RPMI7951 (cell line): ENCODE measurements around the gene TSPAN9. TPM values are rescaled to one million over a fixed set of nuclear protein-coding genes. Genes with fewer than 3 reads are reported as not detected.

Experiments
- DNase-seq: peaks from one replicate; pipeline ENCODE4 v3.0.0-alpha.2; 2012; ENCODE audit warnings: low read depth
- total RNA-seq: library from RNA; depleted of rRNA; stranded (reverse); fragments of >200 nt; shearing (Covaris generic); gene quantifications from 2 replicates; pipeline ENCODE4 v1.2.3, GENCODE V29; 2014

The TSPAN9 gene
- total RNA-seq, 1 experiment from 2014 or later, result 37.6 TPM

- no peak for DNase-seq
These were observed 87.4 kb downstream of the TSPAN9 start for GRCh38 chr12:3164454-3165077.

- no peak for DNase-seq
These were observed 88.2 kb downstream of the TSPAN9 start for GRCh38 chr12:3165078-3165980.

- DNase-seq, result no peak
These were observed 90.5 kb downstream of the TSPAN9 start for GRCh38 chr12:3167636-3168035.

- peak; percentile 77 for DNase-seq
These were observed 91.3 kb downstream of the TSPAN9 start for GRCh38 chr12:3168223-3169221.

- DNase-seq, result peak; percentile 84
These were observed 93.4 kb downstream of the TSPAN9 start for GRCh38 chr12:3170423-3171194.

DNA sequence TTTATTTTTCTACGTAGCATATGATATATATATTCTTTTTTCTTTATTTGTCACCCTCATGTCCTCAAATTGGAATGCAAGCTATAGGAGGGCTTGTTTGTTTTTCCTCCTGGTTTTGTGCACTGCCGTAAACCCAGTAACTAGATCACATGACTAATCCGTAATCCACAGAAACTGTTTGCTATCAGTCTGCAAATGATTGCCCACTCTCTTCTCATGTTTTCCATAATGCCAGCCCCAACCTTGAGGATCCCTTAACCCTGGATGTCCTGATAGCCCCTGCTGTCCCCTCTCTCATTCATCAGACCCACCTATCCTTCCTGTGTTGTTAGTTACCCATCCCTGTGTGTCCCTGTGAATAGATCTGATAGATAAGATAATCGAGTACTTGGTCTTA lies 94.0 kb downstream of the TSPAN9 start:
- no peak for DNase-seq

- DNase-seq, result no peak
These were observed 95.2 kb downstream of the TSPAN9 start for GRCh38 chr12:3172124-3173007.

DNA sequence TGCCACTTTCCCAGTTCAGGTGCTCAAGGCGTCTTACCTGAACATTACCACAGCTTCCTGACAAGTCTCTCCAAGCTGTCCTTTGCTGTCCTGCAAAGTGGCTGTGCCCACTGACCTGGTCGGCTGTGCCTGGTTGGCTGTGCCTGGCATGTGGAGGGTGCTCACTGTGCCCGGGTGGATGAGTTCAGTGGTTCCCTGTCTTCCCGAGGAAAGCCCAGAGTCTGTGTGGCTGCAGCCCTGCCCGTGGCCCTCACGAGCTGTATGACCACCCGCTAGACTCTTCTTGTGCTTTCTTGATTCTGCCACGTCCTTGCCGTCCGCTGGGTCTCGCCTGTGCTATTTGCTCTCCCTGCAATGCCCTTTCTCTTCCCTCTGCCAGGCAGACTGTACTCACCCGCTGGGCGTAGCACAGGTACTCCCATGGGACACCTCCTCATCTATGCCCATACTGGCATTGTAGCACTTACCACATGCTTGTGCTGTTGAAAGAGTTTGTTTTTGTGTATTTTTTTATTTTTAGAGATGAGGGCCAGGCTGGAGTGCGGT lies 95.9 kb downstream of the TSPAN9 start:
- DNase-seq, result no peak

GRCh38 chr12:3173912-3174311 lies 96.7 kb downstream of the TSPAN9 start:
- DNase-seq, result no peak

- DNase-seq, result no peak
These were observed 98.1 kb downstream of the TSPAN9 start for GRCh38 chr12:3175238-3175637.

DNA sequence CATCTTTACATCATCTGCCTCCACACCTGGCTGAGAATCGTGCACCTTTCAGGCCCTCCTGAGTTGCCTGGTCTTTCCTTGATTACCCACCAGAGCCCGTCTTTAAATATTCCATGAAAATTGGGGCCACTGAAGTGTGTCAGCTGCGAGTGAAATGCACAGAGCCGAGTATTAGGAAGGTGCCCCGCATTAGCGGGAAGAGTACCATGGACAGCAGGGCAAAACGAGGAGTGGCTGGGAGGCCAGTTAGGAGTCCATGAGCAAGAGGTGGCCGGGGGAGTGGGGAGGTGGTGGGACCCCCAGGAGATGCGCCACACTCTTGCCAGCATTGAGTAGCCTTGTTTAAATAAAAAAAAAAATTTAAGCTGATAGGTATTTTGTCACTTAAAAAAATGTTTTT lies 99.6 kb downstream of the TSPAN9 start:
- no peak for DNase-seq

DNA sequence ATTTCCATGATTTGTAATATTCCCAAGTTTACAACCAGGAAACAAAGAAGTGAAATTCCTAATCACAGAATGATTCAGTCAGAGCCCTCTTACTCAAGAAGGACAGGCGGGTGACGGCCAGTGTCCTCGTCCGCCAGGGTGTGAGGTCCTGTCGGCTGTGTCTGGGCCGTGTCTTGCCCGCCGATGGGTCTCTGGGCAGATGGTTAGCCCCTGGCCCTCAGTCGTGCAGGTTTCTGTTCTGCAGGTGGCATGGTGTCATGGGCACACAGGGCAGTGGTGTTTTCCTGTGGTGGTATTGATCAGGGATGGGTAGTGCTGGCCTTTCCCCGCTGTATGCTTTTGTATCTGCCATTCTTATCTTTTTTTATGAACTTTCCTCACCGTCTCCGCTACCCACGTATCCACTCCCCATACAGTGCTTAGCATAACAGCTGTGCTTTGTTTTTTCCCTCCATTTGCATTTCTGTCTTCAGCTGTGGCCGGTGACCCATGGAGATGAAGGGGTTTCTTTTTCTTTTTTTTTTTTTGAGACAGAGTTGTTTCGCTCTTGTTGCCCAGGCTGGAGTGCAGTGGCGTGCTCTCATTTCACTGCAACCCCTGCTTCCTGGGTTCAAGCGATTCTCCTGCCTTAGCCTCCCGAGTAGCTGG lies 100.7 kb downstream of the TSPAN9 start:
- no peak for DNase-seq

- DNase-seq, result no peak
These were observed 101.6 kb downstream of the TSPAN9 start for GRCh38 chr12:3178671-3179313.

- DNase-seq, result no peak
These were observed 102.6 kb downstream of the TSPAN9 start for GRCh38 chr12:3179731-3180130.

- no peak for DNase-seq
These were observed 105.2 kb downstream of the TSPAN9 start for GRCh38 chr12:3182426-3182825.

DNA sequence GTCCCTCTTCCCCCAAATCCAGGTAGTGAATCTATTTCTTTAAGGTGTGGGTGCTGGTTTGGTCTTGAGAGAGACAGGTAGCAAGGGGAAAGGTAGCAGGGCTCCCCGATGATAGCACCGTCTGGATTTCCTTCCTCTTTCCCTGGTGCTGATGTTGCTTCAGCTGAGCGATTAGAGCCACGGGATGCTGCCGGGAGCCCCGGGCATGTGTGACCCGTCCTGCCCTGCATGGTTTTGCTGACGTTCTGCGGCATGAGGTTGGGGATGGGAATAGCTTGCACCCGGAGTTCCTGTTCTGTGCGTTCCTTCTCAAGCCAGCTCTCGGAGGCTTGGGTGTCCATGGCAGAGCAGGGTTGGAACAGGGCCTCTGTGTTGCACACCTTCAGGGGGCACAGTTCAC lies 107.3 kb downstream of the TSPAN9 start:
- DNase-seq, result no peak

GRCh38 chr12:3185260-3185870 lies 108.2 kb downstream of the TSPAN9 start:
- no peak for DNase-seq

DNA sequence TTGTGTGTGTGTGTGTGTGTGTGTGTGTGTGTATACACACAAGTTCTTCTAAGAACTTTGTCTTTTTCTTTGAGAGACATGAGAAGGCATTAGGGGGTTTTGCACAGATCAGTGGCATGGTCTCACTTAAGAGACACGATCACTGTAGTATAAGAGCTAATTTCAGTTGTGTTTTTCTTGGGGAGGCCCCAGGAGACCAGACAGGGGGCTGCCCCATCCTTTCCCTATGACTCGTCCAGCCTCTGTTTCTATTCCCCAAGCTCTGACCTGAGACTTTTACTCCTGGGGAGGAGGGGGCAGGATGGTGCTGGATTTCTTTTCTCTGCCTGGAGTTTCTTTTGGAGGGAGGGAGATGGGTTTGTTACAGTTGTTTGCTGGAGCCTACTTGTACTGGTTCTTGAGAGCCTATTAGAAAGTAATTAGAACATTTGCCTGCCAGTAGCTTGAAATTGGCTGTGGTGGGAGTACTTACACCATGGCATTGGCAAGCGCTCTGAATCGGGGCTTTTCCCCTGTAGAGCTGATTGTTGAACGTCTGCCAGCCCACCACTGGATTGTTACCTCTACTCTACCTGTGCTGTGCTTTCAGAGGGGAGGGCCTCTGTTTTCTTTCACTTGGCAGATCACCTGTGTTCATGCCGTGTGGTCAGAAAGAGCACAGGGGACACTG lies 109.5 kb downstream of the TSPAN9 start:
- DNase-seq, result no peak
